ENCODE measurements around the gene SUMO3. TPM values are rescaled to one million over a fixed set of nuclear protein-coding genes. Genes with fewer than 3 reads are reported as not detected.

The SUMO3 gene
- total RNA-seq, 1 donor from 2014 or later = 66.0 TPM

- no peak for DNase-seq (ENCODE audit: low spot score)
Observed at GRCh38 chr21:44790368-44790767, 27.5 kb downstream of the SUMO3 start.

GRCh38 chr21:44789880-44790279 lies 28.0 kb downstream of the SUMO3 start:
- intact Hi-C loops (cut with DNase I) = loop anchor here (5.0 to 10.0 kb wide), 2 partner anchors 145 to 278 kb away; partner anchors contain the start of gene KRTAP10-11
- DNase-seq (ENCODE audit: low spot score) = no peak

More at GRCh38 chr21:44790368-44790767, 27.5 kb downstream of the SUMO3 start:
- intact Hi-C loops (cut with DNase I) = loop anchor here (5.0 kb wide), 1 partner anchor 278 kb away; no protein-coding TSS in a partner anchor

- intact Hi-C loops (cut with DNase I) = loop anchor here (10.0 kb wide), 1 partner anchor 141 kb away; the partner anchor contains the start of gene KRTAP10-11
- no peak for DNase-seq (ENCODE audit: low spot score)
Observed at GRCh38 chr21:44785620-44786335, 32.1 kb downstream of the SUMO3 start.

- intact Hi-C loops (cut with DNase I) = loop anchor here (10.0 kb wide), 1 partner anchor 140 kb away; the partner anchor contains the start of gene KRTAP10-11
- no peak for DNase-seq (ENCODE audit: low spot score)
Observed at GRCh38 chr21:44784810-44785209, 33.1 kb downstream of the SUMO3 start.

GRCh38 chr21:44783020-44783696 lies 34.7 kb downstream of the SUMO3 start:
- intact Hi-C loops (cut with DNase I) = loop anchor here (10.0 kb wide), 1 partner anchor 138 kb away; the partner anchor contains the start of gene KRTAP10-11
- no peak for DNase-seq (ENCODE audit: low spot score)

- no peak for DNase-seq (ENCODE audit: low spot score)
- intact Hi-C loops (cut with DNase I) = loop anchor here (10.0 kb wide), 1 partner anchor 136 kb away; the partner anchor contains the start of gene KRTAP10-11
Observed at GRCh38 chr21:44780767-44781459, 36.9 kb downstream of the SUMO3 start.

- intact Hi-C loops (cut with DNase I) = loop anchor here (10.0 kb wide), 1 partner anchor 135 kb away; the partner anchor contains the start of gene KRTAP10-11
Observed at GRCh38 chr21:44780137-44780502, 37.7 kb downstream of the SUMO3 start.

GRCh38 chr21:44779417-44780136 lies 38.3 kb downstream of the SUMO3 start:
- intact Hi-C loops (cut with DNase I) = loop anchor here (10.0 kb wide), 1 partner anchor 135 kb away; the partner anchor contains the start of gene KRTAP10-11
- DNase-seq (ENCODE audit: low spot score) = no peak

More at GRCh38 chr21:44780137-44780502, 37.7 kb downstream of the SUMO3 start:
- no peak for DNase-seq (ENCODE audit: low spot score)

GRCh38 chr21:44778983-44779382 lies 38.9 kb downstream of the SUMO3 start:
- intact Hi-C loops (cut with DNase I) = no loop called here
- DNase-seq (ENCODE audit: low spot score) = no peak

GRCh38 chr21:44778499-44778911 lies 39.4 kb downstream of the SUMO3 start:
- no peak for DNase-seq (ENCODE audit: low spot score)
- intact Hi-C loops (cut with DNase I) = no loop called here

- intact Hi-C loops (cut with DNase I) = no loop called here
Observed at GRCh38 chr21:44778094-44778493, 39.8 kb downstream of the SUMO3 start.

GRCh38 chr21:44774972-44775371 lies 42.9 kb downstream of the SUMO3 start:
- intact Hi-C loops (cut with DNase I) = no loop called here
- no peak for DNase-seq (ENCODE audit: low spot score)

More at GRCh38 chr21:44778094-44778493, 39.8 kb downstream of the SUMO3 start:
- no peak for DNase-seq (ENCODE audit: low spot score)

- intact Hi-C loops (cut with DNase I) = no loop called here
- DNase-seq (ENCODE audit: low spot score) = peak; percentile 43
Observed at GRCh38 chr21:44773291-44773932, 44.5 kb downstream of the SUMO3 start.

GRCh38 chr21:44771896-44772525 lies 45.9 kb downstream of the SUMO3 start:
- intact Hi-C loops (cut with DNase I) = no loop called here
- DNase-seq (ENCODE audit: low spot score) = peak; percentile 59

GRCh38 chr21:44767834-44768831 lies 49.7 kb downstream of the SUMO3 start:
- intact Hi-C loops (cut with DNase I) = no loop called here
- peak; percentile 68 for DNase-seq (ENCODE audit: low spot score)

- peak; percentile 59 for DNase-seq (ENCODE audit: low spot score)
- intact Hi-C loops (cut with DNase I) = no loop called here
Observed at GRCh38 chr21:44766818-44767354, 51.0 kb downstream of the SUMO3 start.

Measured in cardiac septum (tissue), 1 donor.